Measurements from ENCODE around the gene SIRT1. TPM values are rescaled to one million over a fixed set of nuclear protein-coding genes. Genes with fewer than 3 reads are reported as not detected.

SIRT1 gene
- total and polyA plus RNA-seq, 8 donors, result 4.8 to 15.9 (median 10.0) TPM

DNA sequence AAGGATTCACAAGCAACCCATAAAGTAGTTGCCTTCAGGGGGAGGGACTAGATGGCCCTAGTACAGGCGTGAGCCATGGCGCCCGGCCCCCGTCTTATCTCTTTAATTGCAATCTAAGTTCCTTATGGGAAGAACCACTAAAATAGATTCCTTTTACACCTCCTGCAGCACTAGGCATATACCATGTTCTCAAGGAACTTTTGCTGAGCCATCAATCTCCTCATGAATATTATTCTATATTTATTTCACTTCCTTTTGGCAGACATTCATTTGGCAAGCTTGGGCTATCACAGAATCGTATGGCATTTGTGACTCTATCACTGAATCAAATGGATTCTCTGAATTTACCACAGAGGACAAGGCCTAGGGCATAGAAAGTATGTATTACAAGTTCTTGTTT lies 31.7 kb upstream of the SIRT1 start:
- ATAC-seq (no peak), FAIRE-seq (no peak), DNase-seq (no peak)
- 57 to 73% methylated on average over 5 of the region's 5 CpGs for WGBS, 2 donors
- Histone ChIP-seq H3K27ac (no peak overlapping the region), H3K4me1 (peaks cover 0 to 6% (median 3%) of the 10 kb centered on the region in 3 donors), H3K27me3 (no peaks in the 10 kb centered on the region), H3K36me3 (no peaks in the 10 kb centered on the region), H3K9me3 (no peaks in the 10 kb centered on the region), H3K4me3 (no peak overlapping the region)
- TF ChIP-seq, protein P1, sequence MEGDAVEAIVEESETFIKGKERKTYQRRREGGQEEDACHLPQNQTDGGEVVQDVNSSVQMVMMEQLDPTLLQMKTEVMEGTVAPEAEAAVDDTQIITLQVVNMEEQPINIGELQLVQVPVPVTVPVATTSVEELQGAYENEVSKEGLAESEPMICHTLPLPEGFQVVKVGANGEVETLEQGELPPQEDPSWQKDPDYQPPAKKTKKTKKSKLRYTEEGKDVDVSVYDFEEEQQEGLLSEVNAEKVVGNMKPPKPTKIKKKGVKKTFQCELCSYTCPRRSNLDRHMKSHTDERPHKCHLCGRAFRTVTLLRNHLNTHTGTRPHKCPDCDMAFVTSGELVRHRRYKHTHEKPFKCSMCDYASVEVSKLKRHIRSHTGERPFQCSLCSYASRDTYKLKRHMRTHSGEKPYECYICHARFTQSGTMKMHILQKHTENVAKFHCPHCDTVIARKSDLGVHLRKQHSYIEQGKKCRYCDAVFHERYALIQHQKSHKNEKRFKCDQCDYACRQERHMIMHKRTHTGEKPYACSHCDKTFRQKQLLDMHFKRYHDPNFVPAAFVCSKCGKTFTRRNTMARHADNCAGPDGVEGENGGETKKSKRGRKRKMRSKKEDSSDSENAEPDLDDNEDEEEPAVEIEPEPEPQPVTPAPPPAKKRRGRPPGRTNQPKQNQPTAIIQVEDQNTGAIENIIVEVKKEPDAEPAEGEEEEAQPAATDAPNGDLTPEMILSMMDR (IDR thresholded peaks at IDR 0.05), result no peak
- intact Hi-C loops (cut with DNase I), result loop anchor here in 1 of 3 donors (10.0 kb wide), 1 partner anchor 302 kb away; no protein-coding TSS in a partner anchor

DNA sequence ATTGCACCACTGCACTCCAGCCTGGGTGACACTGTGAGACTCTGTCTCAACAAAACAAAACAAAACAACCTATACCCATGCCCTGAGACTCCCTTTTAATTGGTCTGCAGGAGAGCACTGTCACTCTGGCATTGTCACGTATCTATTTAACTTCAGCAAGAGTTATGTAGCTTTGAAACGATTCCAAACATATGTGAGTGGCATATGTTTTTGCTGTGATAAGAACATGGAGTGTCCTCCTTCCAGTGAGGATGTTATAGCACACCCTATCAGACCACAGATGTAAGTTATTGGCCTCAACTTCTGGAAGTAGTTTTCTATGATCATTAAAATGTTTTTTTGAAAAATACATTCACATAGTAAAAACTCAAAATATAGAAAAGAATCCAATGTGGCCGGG lies 30.9 kb upstream of the SIRT1 start:
- TF ChIP-seq, protein P1 (IDR thresholded peaks at IDR 0.05), result no peak
- H3K27me3 ChIP-seq, result no peaks in the 10 kb centered on the region
- intact Hi-C loops (cut with DNase I), result loop anchor here in 1 of 3 donors (10.0 kb wide), 1 partner anchor 301 kb away; no protein-coding TSS in a partner anchor
- H3K4me1 ChIP-seq, result peaks cover 0 to 6% (median 3%) of the 10 kb centered on the region in 3 donors
- no peak overlapping the region for H3K27ac ChIP-seq
- H3K36me3 ChIP-seq, result no peaks in the 10 kb centered on the region
- ATAC-seq, result no peak
- no peak for DNase-seq
- 59 to 68% methylated on average over 3 of the region's 3 CpGs for WGBS, 2 donors
- FAIRE-seq, result no peak
- no peaks in the 10 kb centered on the region for H3K9me3 ChIP-seq
- no peak overlapping the region for H3K4me3 ChIP-seq

GRCh38 chr10:67858971-67859370 lies 25.5 kb upstream of the SIRT1 start:
- Histone ChIP-seq H3K9me3 (no peaks in the 10 kb centered on the region), H3K27me3 (no peaks in the 10 kb centered on the region), H3K36me3 (no peaks in the 10 kb centered on the region), H3K4me3 (no peak overlapping the region), H3K4me1 (no peaks in the 10 kb centered on the region), H3K27ac (no peak overlapping the region)
- ATAC-seq (no peak), FAIRE-seq (no peak), DNase-seq (no peak)
- intact Hi-C loops (cut with DNase I), result loop anchor here in 1 of 3 donors (10.0 kb wide), 1 partner anchor 296 kb away; no protein-coding TSS in a partner anchor
- WGBS, 2 donors, result 83 to 92% methylated on average over 2 of the region's 2 CpGs
- TF ChIP-seq, protein P1 (IDR thresholded peaks at IDR 0.05), result no peak

DNA sequence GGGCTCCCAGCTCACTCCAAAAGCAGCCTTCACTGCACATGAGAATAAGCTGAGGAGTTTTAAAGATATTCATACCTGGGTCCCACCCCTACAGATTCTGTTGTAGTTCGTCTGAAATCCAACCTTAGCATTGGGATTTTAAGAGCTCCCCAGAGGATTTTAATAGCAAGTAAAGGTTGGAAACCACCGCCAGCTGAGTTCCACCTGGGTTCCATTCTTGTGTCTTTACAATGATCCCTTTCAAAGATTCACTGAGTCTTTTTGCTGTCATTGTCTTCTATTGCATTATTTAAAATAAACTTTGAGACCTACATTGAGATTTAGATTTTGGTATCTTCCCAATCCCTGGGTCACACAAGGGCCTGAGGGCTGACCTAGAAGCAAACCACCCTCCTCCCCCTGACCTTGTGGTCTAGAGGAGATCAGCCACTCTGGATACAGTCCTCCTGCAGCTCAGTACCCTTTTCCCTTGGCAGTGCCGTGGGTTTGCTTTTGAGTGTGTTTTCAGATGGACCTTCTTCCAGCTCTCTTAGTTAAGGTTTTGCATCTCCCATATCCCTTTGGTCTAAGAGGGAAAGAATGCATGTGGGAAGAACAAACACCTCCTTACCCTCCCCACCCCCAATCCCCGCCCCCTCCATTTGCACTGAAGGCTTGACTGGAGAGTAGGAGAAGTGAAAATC lies 22.6 kb upstream of the SIRT1 start:
- FAIRE-seq (no peak), DNase-seq (no peak), ATAC-seq (no peak)
- no peaks in the 10 kb centered on the region for H3K4me1 ChIP-seq
- H3K27ac ChIP-seq, result no peak overlapping the region
- TF ChIP-seq, protein P1 (IDR thresholded peaks at IDR 0.05), result no peak
- no peaks in the 10 kb centered on the region for H3K9me3 ChIP-seq
- intact Hi-C loops (cut with DNase I), result loop anchor here in 1 of 3 donors (5.0 kb wide), 1 partner anchor 295 kb away; no protein-coding TSS in a partner anchor
- no peak overlapping the region for H3K4me3 ChIP-seq
- WGBS, 2 donors, result 71 to 75% methylated on average over 4 of the region's 4 CpGs
- H3K36me3 ChIP-seq, result no peaks in the 10 kb centered on the region
- no peaks in the 10 kb centered on the region for H3K27me3 ChIP-seq

GRCh38 chr10:67863094-67863493 lies 21.4 kb upstream of the SIRT1 start:
- Histone ChIP-seq H3K27ac (no peak overlapping the region), H3K4me1 (no peaks in the 10 kb centered on the region), H3K9me3 (no peaks in the 10 kb centered on the region), H3K36me3 (no peaks in the 10 kb centered on the region), H3K4me3 (no peak overlapping the region), H3K27me3 (no peaks in the 10 kb centered on the region)
- ATAC-seq (no peak), FAIRE-seq (no peak), DNase-seq (no peak)
- 72 to 82% methylated on average over 2 of the region's 2 CpGs for WGBS, 2 donors
- intact Hi-C loops (cut with DNase I), result loop anchor here in 1 of 3 donors (5.0 kb wide), 1 partner anchor 294 kb away; no protein-coding TSS in a partner anchor
- TF ChIP-seq, protein P1 (IDR thresholded peaks at IDR 0.05), result no peak
